HCT116 (cell line): Measurements from ENCODE around the gene FAH. TPM values are rescaled to one million over a fixed set of nuclear protein-coding genes. Genes with fewer than 3 reads are reported as not detected.

Experiments used
- ATAC-seq: fragments of 200-7000 bp; cut with Tn5 transposase; 2 replicates; pipeline ENCODE4 v1.9.1; 2020; ENCODE audit warnings: mild to moderate bottlenecking, moderate library complexity
- BruUV-seq: library from RNA; stranded (reverse); fragments of 400-500 nt; replicated peaks from 2 replicates; lab custom pipeline; 2021; lab: Mats Ljungman, UMichigan
- CTCF ChIA-PET: fragments of 300-600 bp; sonication (Branson Sonifier 250); formaldehyde crosslinking; loops from one replicate; lab custom pipeline; 2021; ENCODE audit warnings: antibody characterized with exemption; lab: Charles Lee
- POLR2A ChIA-PET: fragments of 300-600, 350-600 bp; sonication (Branson Sonifier 250); formaldehyde crosslinking; loops from one replicate; lab custom pipeline; 2021; ENCODE audit warnings: antibody characterized with exemption; lab: Charles Lee
- RAD21 ChIA-PET, 2 experiments: fragments of 300-600 bp; sonication (Branson Sonifier 250); formaldehyde crosslinking; loops; one replicate each; lab custom pipeline; 2023; ENCODE audit warnings: low total read pairs in 2 of 2; ENCODE audit not compliant: uncharacterized antibody in 2 of 2, unreplicated experiment in 2 of 2, low non-redundant PET in 1 of 2; lab: Charles Lee
- DNase-seq: peaks from one replicate; pipeline ENCODE4 v3.0.0-alpha.2; 2010; ENCODE audit warnings: low read depth, low spot score
- H2AFZ ChIP-seq: fragments of 200-600 bp; shearing (Covaris generic), sonication (generic); 2 replicates; pipeline ENCODE4 v1.6.1; 2017; ENCODE audit warnings: low read depth, mixed run types, mixed read lengths, antibody characterized with exemption, low read length; ENCODE audit not compliant: poor library complexity, severe bottlenecking
- H3K27ac ChIP-seq: 2 replicates; pipeline ENCODE4 v1.5.1; 2012; ENCODE audit warnings: low read depth, low read length
- H3K27me3 ChIP-seq: fragments of 200-600 bp; sonication (generic); 2 replicates; pipeline ENCODE4 v1.6.1; 2016; ENCODE audit warnings: mixed run types, low read length, mixed read lengths; ENCODE audit not compliant: insufficient read depth
- H3K36me3 ChIP-seq, 2 experiments: fragments of 200-500 bp in 1 of 2; fragments of 200-600 bp in 1 of 2; sonication (Bioruptor generic) in 1 of 2; sonication (generic) in 1 of 2; 2 replicates each; pipeline versions ENCODE4 v1.5.1 to v1.6.1; 2014 to 2016; ENCODE audit warnings: low read length in 2 of 2, inconsistent platforms in 1 of 2, mixed read lengths in 1 of 2, mixed run types in 1 of 2; ENCODE audit not compliant: insufficient read depth in 2 of 2, control insufficient read depth in 1 of 2
- H3K4me1 ChIP-seq, 2 experiments: fragments of 200-600 bp in 1 of 2; sonication (generic) in 1 of 2; 2 replicates each; pipeline versions ENCODE4 v1.5.1 to v1.6.1; 2012 to 2017; ENCODE audit warnings: low read length in 2 of 2, inconsistent platforms in 1 of 2, mild to moderate bottlenecking in 1 of 2, mixed read lengths in 1 of 2, mixed run types in 1 of 2, moderate library complexity in 1 of 2; ENCODE audit not compliant: insufficient read depth in 2 of 2, control insufficient read depth in 1 of 2
- H3K4me2 ChIP-seq: fragments of 200-600 bp; sonication (generic); 2 replicates; pipeline ENCODE4 v1.6.1; 2017; ENCODE audit warnings: mixed run types, low read length, mixed read lengths
- H3K4me3 ChIP-seq, 2 experiments: fragments of 200-600 bp in 1 of 2; sonication (generic) in 1 of 2; replicated peaks in 1 of 2; 2 replicates each; pipeline ENCODE4 v1.5.1; 2011 to 2016; ENCODE audit warnings: low read length in 2 of 2, control low read depth in 1 of 2, low read depth in 1 of 2, mild to moderate bottlenecking in 1 of 2, mixed read lengths in 1 of 2, mixed run types in 1 of 2
- H3K79me2 ChIP-seq: fragments of 200-600 bp; sonication (generic); 2 replicates; pipeline ENCODE4 v1.6.1; 2017; ENCODE audit warnings: mild to moderate bottlenecking, mixed run types, low read length, moderate library complexity, mixed read lengths; ENCODE audit not compliant: insufficient read depth
- H3K9ac ChIP-seq: fragments of 200-600 bp; sonication (generic); 2 replicates; pipeline ENCODE4 v1.6.1; 2016; ENCODE audit warnings: low read length, mixed read lengths
- H3K9me2 ChIP-seq: fragments of 200-600 bp; sonication (generic), shearing (Covaris generic); 2 replicates; pipeline ENCODE4 v1.6.1; 2017; ENCODE audit warnings: mixed run types, mild to moderate bottlenecking, moderate library complexity; ENCODE audit not compliant: insufficient read depth
- H3K9me3 ChIP-seq, 2 experiments: fragments of 200-500 bp in 1 of 2; fragments of 200-600 bp in 1 of 2; sonication (Bioruptor generic) in 1 of 2; sonication (generic) in 1 of 2; 2 replicates each; pipeline ENCODE4 v1.6.1; 2014 to 2017; ENCODE audit warnings: low read length in 2 of 2, mixed read lengths in 2 of 2, inconsistent platforms in 1 of 2, low read depth in 1 of 2, mild to moderate bottlenecking in 1 of 2, mixed run types in 1 of 2, moderate library complexity in 1 of 2; ENCODE audit not compliant: control insufficient read depth in 1 of 2, insufficient read depth in 1 of 2
- H4K20me1 ChIP-seq: fragments of 200-600 bp; sonication (generic), shearing (Covaris generic); 2 replicates; pipeline ENCODE4 v1.6.1; 2017; ENCODE audit warnings: mixed run types, mild to moderate bottlenecking, moderate library complexity; ENCODE audit not compliant: insufficient read depth
- CBX3 ChIP-seq: IDR thresholded peaks from 2 replicates; pipeline ENCODE4 v1.6.1; 2012; ENCODE audit warnings: low read depth
- ELF1 ChIP-seq: IDR thresholded peaks from 2 replicates; pipeline ENCODE4 v1.6.1; 2012; ENCODE audit warnings: low read depth, borderline replicate concordance
- EZH2 ChIP-seq: fragments of 200-600 bp; sonication (generic); IDR thresholded peaks from 2 replicates; pipeline ENCODE4 v1.6.1; 2017; ENCODE audit warnings: antibody characterized with exemption, mixed run types
- EZH2phosphoT487 ChIP-seq: fragments of 200-600 bp; IDR thresholded peaks from 2 replicates; pipeline ENCODE4 v1.6.1; 2018; ENCODE audit warnings: antibody characterized with exemption, borderline replicate concordance
- JUND ChIP-seq: IDR thresholded peaks from 2 replicates; pipeline ENCODE4 v1.6.1; 2012
- POLR2AphosphoS5 ChIP-seq: IDR thresholded peaks from 2 replicates; pipeline ENCODE4 v1.6.1; 2011; ENCODE audit warnings: mild to moderate bottlenecking, low read depth, low read length, moderate library complexity
- SIN3A ChIP-seq: IDR thresholded peaks from 2 replicates; pipeline ENCODE4 v1.6.1; 2012; ENCODE audit warnings: low read depth
- SP1 ChIP-seq: IDR thresholded peaks from 2 replicates; pipeline ENCODE4 v1.6.1; 2012; ENCODE audit warnings: low read depth
- SRF ChIP-seq: IDR thresholded peaks from 2 replicates; pipeline ENCODE4 v1.6.1; 2012; ENCODE audit warnings: low read depth
- TCF7L2 ChIP-seq: IDR thresholded peaks from 2 replicates; pipeline ENCODE4 v1.7.0; 2011; ENCODE audit warnings: borderline replicate concordance, inconsistent platforms; ENCODE audit not compliant: insufficient read depth, insufficient read length; ENCODE audit errors: extremely low read depth
- YY1 ChIP-seq: IDR thresholded peaks from 2 replicates; pipeline ENCODE4 v1.6.1; 2011; ENCODE audit warnings: low read length, low read depth, moderate library complexity, mild to moderate bottlenecking; ENCODE audit not compliant: insufficient replicate concordance; ENCODE audit errors: extremely low read depth
- ZFX ChIP-seq: fragments of 450-650 bp; IDR thresholded peaks from 2 replicates; pipeline ENCODE4 v1.6.1; 2017
- ZNF274 ChIP-seq: fragments of 200-500 bp; sonication (Bioruptor generic); IDR thresholded peaks from 2 replicates; pipeline ENCODE4 v1.6.1; 2014; ENCODE audit warnings: mild to moderate bottlenecking, low read depth, low read length, inconsistent platforms
- intact Hi-C: fragments of 100-400 bp; cut with micrococcal nuclease; formaldehyde crosslinking; loops from 2 replicates; pipeline ENCODE4 v1.10.0; 2022
- total RNA-seq: library from RNA; stranded (reverse); gene quantifications from one replicate; pipeline ENCODE4 v1.2.1, GENCODE V29; 2021; ENCODE audit not compliant: unreplicated experiment
- TF ChIP-seq, protein P1 (sequence below), 3 experiments: fragments of 200-600 bp in 1 of 3; sonication (generic) in 1 of 3; IDR thresholded peaks in 2 of 3; conservative IDR thresholded peaks in 1 of 3; 2 replicates each; pipeline ENCODE4 v1.5.1; 2012 to 2017; ENCODE audit warnings: low read depth in 2 of 3, low read length in 2 of 3, antibody characterized with exemption in 1 of 3, borderline replicate concordance in 1 of 3, control low read depth in 1 of 3, mild to moderate bottlenecking in 1 of 3, mixed read lengths in 1 of 3, mixed run types in 1 of 3, moderate library complexity in 1 of 3; ENCODE audit not compliant: insufficient read depth in 1 of 3
- TF ChIP-seq, protein P2 (sequence below): IDR thresholded peaks from 2 replicates; pipeline ENCODE4 v1.6.1; 2011; ENCODE audit warnings: mild to moderate bottlenecking, low read length, moderate library complexity; ENCODE audit not compliant: insufficient replicate concordance; ENCODE audit errors: extremely low read depth
- TF ChIP-seq, protein P3 (sequence below): IDR thresholded peaks from 2 replicates; pipeline ENCODE4 v1.6.1; 2012
- TF ChIP-seq, protein P4 (sequence below): IDR thresholded peaks from 2 replicates; pipeline ENCODE4 v1.6.1; 2012

FAH gene
- total RNA-seq, 1 experiment from 2014 or later, result 20.0 TPM

DNA sequence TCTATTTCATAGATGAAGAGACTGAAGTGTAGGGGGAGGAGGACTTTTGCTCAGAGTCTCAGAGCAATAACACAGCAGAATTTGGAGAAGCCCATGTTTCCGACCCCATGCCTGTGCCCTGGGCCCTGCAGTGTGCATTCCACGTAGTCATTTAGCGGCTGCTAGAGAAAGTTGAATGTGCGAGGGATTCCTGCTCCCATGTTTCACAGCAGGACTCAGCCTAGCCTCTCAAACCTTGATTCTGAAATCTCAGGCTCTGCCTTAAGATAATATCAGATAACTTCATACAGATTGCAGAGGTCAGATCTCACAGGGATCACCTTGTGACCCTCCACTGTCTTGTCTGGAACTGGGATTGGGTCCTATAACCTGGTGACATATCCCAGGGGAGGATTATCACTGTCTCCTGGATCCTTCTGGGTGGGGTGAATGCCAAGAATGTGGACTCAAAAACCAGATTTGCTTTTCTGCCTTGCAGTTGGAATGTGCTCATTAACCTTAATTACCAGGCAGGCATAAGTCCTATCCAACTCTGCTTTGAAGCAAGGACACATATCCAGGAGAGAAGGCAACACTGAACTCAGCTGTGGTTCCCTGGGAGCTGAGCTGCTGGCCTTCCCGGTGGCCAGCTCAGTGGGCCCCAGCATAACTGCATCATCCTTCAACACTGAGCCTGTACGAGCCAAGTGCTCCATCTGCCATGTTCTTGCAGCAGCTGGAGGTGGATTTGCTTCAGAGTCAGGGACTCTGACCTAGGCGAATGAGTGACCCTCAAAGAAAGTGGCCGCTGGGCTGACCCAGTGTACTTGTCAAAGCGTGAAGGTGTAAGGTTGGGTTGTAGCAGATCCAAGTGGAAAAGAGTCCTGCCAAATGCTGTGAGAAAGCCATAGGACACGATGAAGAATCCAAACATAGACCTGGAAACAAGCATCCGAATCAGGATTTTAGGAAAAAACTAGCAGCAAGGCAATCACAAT, 56.2 kb downstream of the FAH start:
- POLR2A ChIA-PET, result no interaction called here
- H3K4me3 ChIP-seq, result no peak overlapping the region
- DNase-seq (no peak), ATAC-seq (no peak)
- H3K4me1 ChIP-seq, result 0 out of 4 replicates have a peak, but pooled peaks cover 0 to 4% of the 10 kb centered on the region in 2 experiments
- CTCF ChIA-PET, result no interaction called here
- intact Hi-C loops, result no loop called here
- TF ChIP-seq SRF, result no peak
- TF ChIP-seq CBX3, result no peak
- no peak for TF ChIP-seq EZH2phosphoT487
- TF ChIP-seq, protein P1, sequence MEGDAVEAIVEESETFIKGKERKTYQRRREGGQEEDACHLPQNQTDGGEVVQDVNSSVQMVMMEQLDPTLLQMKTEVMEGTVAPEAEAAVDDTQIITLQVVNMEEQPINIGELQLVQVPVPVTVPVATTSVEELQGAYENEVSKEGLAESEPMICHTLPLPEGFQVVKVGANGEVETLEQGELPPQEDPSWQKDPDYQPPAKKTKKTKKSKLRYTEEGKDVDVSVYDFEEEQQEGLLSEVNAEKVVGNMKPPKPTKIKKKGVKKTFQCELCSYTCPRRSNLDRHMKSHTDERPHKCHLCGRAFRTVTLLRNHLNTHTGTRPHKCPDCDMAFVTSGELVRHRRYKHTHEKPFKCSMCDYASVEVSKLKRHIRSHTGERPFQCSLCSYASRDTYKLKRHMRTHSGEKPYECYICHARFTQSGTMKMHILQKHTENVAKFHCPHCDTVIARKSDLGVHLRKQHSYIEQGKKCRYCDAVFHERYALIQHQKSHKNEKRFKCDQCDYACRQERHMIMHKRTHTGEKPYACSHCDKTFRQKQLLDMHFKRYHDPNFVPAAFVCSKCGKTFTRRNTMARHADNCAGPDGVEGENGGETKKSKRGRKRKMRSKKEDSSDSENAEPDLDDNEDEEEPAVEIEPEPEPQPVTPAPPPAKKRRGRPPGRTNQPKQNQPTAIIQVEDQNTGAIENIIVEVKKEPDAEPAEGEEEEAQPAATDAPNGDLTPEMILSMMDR (IDR thresholded peaks at IDR 0.05 in 2 of 3, conservative IDR thresholded peaks at IDR 0.05 in 1 of 3; ENCODE audit: borderline replicate concordance in 1 of 3, insufficient read depth in 1 of 3, low read depth in 2 of 3, low read length in 2 of 3), result no peak
- TF ChIP-seq, protein P2, sequence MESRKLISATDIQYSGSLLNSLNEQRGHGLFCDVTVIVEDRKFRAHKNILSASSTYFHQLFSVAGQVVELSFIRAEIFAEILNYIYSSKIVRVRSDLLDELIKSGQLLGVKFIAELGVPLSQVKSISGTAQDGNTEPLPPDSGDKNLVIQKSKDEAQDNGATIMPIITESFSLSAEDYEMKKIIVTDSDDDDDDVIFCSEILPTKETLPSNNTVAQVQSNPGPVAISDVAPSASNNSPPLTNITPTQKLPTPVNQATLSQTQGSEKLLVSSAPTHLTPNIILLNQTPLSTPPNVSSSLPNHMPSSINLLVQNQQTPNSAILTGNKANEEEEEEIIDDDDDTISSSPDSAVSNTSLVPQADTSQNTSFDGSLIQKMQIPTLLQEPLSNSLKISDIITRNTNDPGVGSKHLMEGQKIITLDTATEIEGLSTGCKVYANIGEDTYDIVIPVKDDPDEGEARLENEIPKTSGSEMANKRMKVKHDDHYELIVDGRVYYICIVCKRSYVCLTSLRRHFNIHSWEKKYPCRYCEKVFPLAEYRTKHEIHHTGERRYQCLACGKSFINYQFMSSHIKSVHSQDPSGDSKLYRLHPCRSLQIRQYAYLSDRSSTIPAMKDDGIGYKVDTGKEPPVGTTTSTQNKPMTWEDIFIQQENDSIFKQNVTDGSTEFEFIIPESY, result no peak
- no peak for TF ChIP-seq TCF7L2
- TF ChIP-seq, protein P3, sequence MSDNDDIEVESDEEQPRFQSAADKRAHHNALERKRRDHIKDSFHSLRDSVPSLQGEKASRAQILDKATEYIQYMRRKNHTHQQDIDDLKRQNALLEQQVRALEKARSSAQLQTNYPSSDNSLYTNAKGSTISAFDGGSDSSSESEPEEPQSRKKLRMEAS, result no peak
- TF ChIP-seq SP1, result no peak
- no peak for TF ChIP-seq SIN3A
- no peak for TF ChIP-seq ZNF274
- no peak for TF ChIP-seq ELF1
- TF ChIP-seq ZFX, result no peak
- no peak for TF ChIP-seq POLR2AphosphoS5
- TF ChIP-seq, protein P4, sequence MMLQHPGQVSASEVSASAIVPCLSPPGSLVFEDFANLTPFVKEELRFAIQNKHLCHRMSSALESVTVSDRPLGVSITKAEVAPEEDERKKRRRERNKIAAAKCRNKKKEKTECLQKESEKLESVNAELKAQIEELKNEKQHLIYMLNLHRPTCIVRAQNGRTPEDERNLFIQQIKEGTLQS, result no peak
- TF ChIP-seq YY1, result no peak
- no peak for TF ChIP-seq JUND
- no peak for TF ChIP-seq EZH2
- H2AFZ ChIP-seq, result no peak overlapping the region
- RAD21 ChIA-PET, result no interaction called here
- H3K36me3 ChIP-seq, result no peaks in the 10 kb centered on the region
- H3K9me2 ChIP-seq, result no peaks in the 10 kb centered on the region
- H3K9ac ChIP-seq, result no peak overlapping the region
- H3K79me2 ChIP-seq, result no peaks in the 10 kb centered on the region
- no peaks in the 10 kb centered on the region for H4K20me1 ChIP-seq
- H3K27me3 ChIP-seq, result peaks cover 24% of the 10 kb centered on the region
- no peak overlapping the region for H3K27ac ChIP-seq
- no TSS peak for BruUV-seq
- no peaks in the 10 kb centered on the region for H3K9me3 ChIP-seq
- H3K4me2 ChIP-seq, result no peak overlapping the region
